ENCODE measurements around the gene MARCHF9. TPM values are rescaled to one million over a fixed set of nuclear protein-coding genes. Genes with fewer than 3 reads are reported as not detected.

Gene MARCHF9
- total RNA-seq, 6 experiments from 2014 or later: 0.94 to 3.2 (median 1.2) TPM

GRCh38 chr12:57745485-57745881, 9.4 kb upstream of the MARCHF9 start:
- Mint-ChIP-seq H3K4me1 (ENCODE audit: low read depth) (peaks cover 29% of the 10 kb centered on the region), H3K27me3 (ENCODE audit: insufficient read depth) (peaks cover 15% of the 10 kb centered on the region), H3K27ac (peak overlapping the region; percentile 99), H3K36me3 (ENCODE audit: low read depth) (peaks cover 30% of the 10 kb centered on the region), H3K4me3 (peak overlapping the region; percentile 98), H3K9me3 (peaks cover 3% of the 10 kb centered on the region; the same call in 1 of the 2 replicates)
- TF ChIP-seq CTCF (IDR thresholded peaks at IDR 0.05): no peak
- no peak for DNase-seq

GRCh38 chr12:57746025-57746424, 8.9 kb upstream of the MARCHF9 start:
- H3K27me3 Mint-ChIP-seq (ENCODE audit: insufficient read depth): peaks cover 9% of the 10 kb centered on the region
- no peak for TF ChIP-seq CTCF (IDR thresholded peaks at IDR 0.05)
- peaks cover 35% of the 10 kb centered on the region for H3K36me3 Mint-ChIP-seq (ENCODE audit: low read depth)
- peak overlapping the region; percentile 99 for H3K27ac Mint-ChIP-seq
- peaks cover 34% of the 10 kb centered on the region for H3K4me1 Mint-ChIP-seq (ENCODE audit: low read depth)
- H3K4me3 Mint-ChIP-seq: peak overlapping the region; percentile 98
- peaks cover 3% of the 10 kb centered on the region; the same call in 1 of the 2 replicates for H3K9me3 Mint-ChIP-seq
- no peak for DNase-seq

- Mint-ChIP-seq H3K27ac (no peak overlapping the region), H3K4me1 (ENCODE audit: low read depth) (peaks cover 52% of the 10 kb centered on the region), H3K9me3 (peaks cover 3% of the 10 kb centered on the region; the same call in 1 of the 2 replicates), H3K36me3 (ENCODE audit: low read depth) (peaks cover 42% of the 10 kb centered on the region), H3K27me3 (ENCODE audit: insufficient read depth) (peaks cover 8% of the 10 kb centered on the region), H3K4me3 (no peak overlapping the region)
- no peak for DNase-seq
- no peak for TF ChIP-seq CTCF (IDR thresholded peaks at IDR 0.05)
Measured at GRCh38 chr12:57749061-57749460, 5.8 kb upstream of the MARCHF9 start.

GRCh38 chr12:57750561-57751431, 4.1 kb upstream of the MARCHF9 start:
- Mint-ChIP-seq H3K27me3 (ENCODE audit: insufficient read depth) (peaks cover 13% of the 10 kb centered on the region), H3K36me3 (ENCODE audit: low read depth) (peaks cover 38% of the 10 kb centered on the region), H3K4me1 (ENCODE audit: low read depth) (peaks cover 44% of the 10 kb centered on the region), H3K27ac (peak overlapping the region; percentile 97), H3K9me3 (no peaks in the 10 kb centered on the region), H3K4me3 (peak overlapping the region; percentile 98)
- TF ChIP-seq CTCF (IDR thresholded peaks at IDR 0.05): no peak
- no peak for DNase-seq

- Mint-ChIP-seq H3K4me3 (peak overlapping the region; percentile 98), H3K4me1 (ENCODE audit: low read depth) (peaks cover 38% of the 10 kb centered on the region), H3K27ac (peak overlapping the region; percentile 97), H3K9me3 (no peaks in the 10 kb centered on the region), H3K36me3 (ENCODE audit: low read depth) (peaks cover 36% of the 10 kb centered on the region), H3K27me3 (ENCODE audit: insufficient read depth) (peaks cover 19% of the 10 kb centered on the region)
- no peak for TF ChIP-seq CTCF (IDR thresholded peaks at IDR 0.05)
- DNase-seq: no peak
Measured at GRCh38 chr12:57751432-57751787, 3.5 kb upstream of the MARCHF9 start.
